ENCODE measurements around the gene PADI3. TPM values are rescaled to one million over a fixed set of nuclear protein-coding genes. Genes with fewer than 3 reads are reported as not detected.

The PADI3 gene, protein sequence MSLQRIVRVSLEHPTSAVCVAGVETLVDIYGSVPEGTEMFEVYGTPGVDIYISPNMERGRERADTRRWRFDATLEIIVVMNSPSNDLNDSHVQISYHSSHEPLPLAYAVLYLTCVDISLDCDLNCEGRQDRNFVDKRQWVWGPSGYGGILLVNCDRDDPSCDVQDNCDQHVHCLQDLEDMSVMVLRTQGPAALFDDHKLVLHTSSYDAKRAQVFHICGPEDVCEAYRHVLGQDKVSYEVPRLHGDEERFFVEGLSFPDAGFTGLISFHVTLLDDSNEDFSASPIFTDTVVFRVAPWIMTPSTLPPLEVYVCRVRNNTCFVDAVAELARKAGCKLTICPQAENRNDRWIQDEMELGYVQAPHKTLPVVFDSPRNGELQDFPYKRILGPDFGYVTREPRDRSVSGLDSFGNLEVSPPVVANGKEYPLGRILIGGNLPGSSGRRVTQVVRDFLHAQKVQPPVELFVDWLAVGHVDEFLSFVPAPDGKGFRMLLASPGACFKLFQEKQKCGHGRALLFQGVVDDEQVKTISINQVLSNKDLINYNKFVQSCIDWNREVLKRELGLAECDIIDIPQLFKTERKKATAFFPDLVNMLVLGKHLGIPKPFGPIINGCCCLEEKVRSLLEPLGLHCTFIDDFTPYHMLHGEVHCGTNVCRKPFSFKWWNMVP
- not detected for total RNA-seq
- not detected for total RNA-seq (2013)

DNA sequence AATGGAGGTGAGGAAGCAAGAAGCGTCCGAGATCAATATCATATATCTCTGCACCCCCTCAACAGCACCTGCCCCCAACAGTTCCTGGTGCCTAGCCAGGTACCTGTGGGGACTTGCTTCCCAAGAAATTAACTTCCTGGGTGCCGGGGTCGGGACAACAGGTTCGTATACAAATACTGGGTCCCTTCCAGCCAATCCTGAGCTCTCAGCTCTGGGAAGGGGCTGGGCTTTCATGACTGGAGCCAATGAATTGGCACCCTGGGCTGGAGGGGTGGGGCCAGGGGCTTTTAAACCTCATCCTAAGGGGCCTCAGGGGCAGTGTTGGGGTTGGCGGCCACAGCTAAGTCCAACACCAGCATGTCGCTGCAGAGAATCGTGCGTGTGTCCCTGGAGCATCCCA, at the start of gene PADI3:
TSS of gene PADI3 (plus strand) at position 318 of the 400 bp plus-strand sequence. CDS start at position 358, 40 bp downstream.
- no peaks in the 10 kb centered on the region for H3K9me3 Mint-ChIP-seq
- Histone ChIP-seq H3K36me3 (ENCODE audit: control insufficient read depth, insufficient read depth, low read length) (no peaks in the 10 kb centered on the region), H3K4me3 (ENCODE audit: low read length) (no peak within 1 kb of the TSS), H3K27me3 (ENCODE audit: control insufficient read depth, insufficient read depth, low read length) (peaks cover 2% of the 10 kb centered on the region), H3K4me1 (ENCODE audit: control insufficient read depth, insufficient read depth, low read length) (no peaks in the 10 kb centered on the region), H3K27ac (ENCODE audit: low read length) (no peak within 1 kb of the TSS), H3K9me3 (ENCODE audit: control insufficient read depth, insufficient read depth, low read length) (no peaks in the 10 kb centered on the region)
- WGBS (ENCODE audit: insufficient coverage) = 93% methylated on average over 9 of the region's 9 CpGs
- H3K36me3 Mint-ChIP-seq = no peaks in the 10 kb centered on the region
- no peak within 1 kb of the TSS for H3K4me3 Mint-ChIP-seq
- no peak within 1 kb of the TSS for H3K27ac Mint-ChIP-seq
- TF ChIP-seq, protein P1, sequence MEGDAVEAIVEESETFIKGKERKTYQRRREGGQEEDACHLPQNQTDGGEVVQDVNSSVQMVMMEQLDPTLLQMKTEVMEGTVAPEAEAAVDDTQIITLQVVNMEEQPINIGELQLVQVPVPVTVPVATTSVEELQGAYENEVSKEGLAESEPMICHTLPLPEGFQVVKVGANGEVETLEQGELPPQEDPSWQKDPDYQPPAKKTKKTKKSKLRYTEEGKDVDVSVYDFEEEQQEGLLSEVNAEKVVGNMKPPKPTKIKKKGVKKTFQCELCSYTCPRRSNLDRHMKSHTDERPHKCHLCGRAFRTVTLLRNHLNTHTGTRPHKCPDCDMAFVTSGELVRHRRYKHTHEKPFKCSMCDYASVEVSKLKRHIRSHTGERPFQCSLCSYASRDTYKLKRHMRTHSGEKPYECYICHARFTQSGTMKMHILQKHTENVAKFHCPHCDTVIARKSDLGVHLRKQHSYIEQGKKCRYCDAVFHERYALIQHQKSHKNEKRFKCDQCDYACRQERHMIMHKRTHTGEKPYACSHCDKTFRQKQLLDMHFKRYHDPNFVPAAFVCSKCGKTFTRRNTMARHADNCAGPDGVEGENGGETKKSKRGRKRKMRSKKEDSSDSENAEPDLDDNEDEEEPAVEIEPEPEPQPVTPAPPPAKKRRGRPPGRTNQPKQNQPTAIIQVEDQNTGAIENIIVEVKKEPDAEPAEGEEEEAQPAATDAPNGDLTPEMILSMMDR (IDR thresholded peaks at IDR 0.05) = no peak
- H3K27me3 Mint-ChIP-seq (ENCODE audit: low read depth in 2 of 2) = peaks cover 10 to 12% of the 10 kb centered on the region in 2 donors
- intact Hi-C loops (cut with micrococcal nuclease) = no loop called here
- no peaks in the 10 kb centered on the region for H3K4me1 Mint-ChIP-seq
- DNase-seq (no peak), ATAC-seq (no peak)

DNA sequence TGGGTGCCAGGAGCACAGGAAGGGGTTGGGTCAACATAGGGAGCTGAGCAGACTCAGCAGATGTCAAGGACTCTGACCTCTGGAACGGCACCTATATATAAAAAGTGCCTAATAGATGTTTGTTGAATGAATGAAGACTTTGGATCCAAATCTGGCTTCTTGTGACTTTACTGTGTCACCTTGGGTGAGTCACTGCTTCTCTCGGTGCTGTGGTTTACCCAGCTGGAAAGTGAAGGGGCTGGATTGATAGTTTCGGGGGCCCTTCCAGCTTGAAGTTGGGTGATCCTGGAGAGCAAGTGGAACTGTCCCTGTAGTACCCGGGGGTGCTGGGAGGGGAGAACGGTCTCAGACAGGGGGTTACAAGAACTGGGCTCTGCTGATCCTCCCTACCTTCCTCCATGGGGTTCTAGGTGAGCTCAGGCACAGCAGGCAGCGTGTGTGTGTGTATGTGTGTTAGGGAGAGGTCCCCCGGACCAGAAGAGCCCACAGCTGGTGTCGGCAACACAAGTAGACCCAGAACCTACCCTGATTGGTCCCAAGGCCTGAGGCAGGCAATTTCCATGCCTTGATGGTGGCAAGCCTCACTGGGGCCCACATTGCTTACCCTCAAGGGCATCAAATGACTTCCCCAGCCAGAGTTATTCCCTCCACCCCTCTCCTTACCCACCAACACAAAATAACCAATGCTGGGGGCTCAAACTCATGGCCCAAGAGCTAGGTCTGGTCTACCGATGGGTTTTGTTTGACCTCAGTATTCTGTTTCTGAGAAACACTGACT, 49.4 kb upstream of the PADI3 start:
- Mint-ChIP-seq H3K9me3 (no peaks in the 10 kb centered on the region), H3K27me3 (ENCODE audit: low read depth in 2 of 2) (peaks cover 13 to 14% of the 10 kb centered on the region in 2 donors), H3K4me1 (peaks cover 0 to 9% of the 10 kb centered on the region in 2 donors), H3K4me3 (no peak overlapping the region), H3K27ac (no peak overlapping the region), H3K36me3 (no peaks in the 10 kb centered on the region)
- Histone ChIP-seq H3K4me3 (ENCODE audit: low read length) (no peak overlapping the region), H3K27ac (ENCODE audit: low read length) (no peak overlapping the region), H3K36me3 (ENCODE audit: control insufficient read depth, insufficient read depth, low read length) (no peaks in the 10 kb centered on the region), H3K9me3 (ENCODE audit: control insufficient read depth, insufficient read depth, low read length) (no peaks in the 10 kb centered on the region), H3K4me1 (ENCODE audit: control insufficient read depth, insufficient read depth, low read length) (peaks cover 10% of the 10 kb centered on the region), H3K27me3 (ENCODE audit: control insufficient read depth, insufficient read depth, low read length) (no peaks in the 10 kb centered on the region)
- no peak for ATAC-seq
- TF ChIP-seq, protein P1 (IDR thresholded peaks at IDR 0.05) = no peak
- intact Hi-C loops (cut with micrococcal nuclease) = no loop called here
- WGBS (ENCODE audit: insufficient coverage) = 85% methylated on average over 9 of the region's 9 CpGs
- no peak for DNase-seq

DNA sequence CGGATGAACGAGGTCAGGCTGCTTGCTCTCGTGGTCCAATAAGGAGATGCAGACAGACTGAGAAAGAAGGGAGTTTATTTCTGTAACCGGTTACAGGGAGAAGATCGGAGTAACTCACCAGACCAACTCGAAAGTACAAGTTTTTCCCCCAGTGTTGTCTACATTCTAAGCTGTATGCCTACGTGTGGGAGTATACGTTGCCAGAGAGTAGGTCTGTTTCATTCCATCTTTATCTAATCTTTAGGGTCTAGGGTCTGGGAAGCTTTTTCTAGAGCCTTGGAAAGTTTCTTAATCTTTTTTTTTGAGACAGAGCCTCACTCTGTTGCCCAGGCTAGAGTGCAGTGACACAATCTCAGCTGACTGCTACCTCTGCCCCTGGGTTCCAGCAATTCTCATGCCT, 48.7 kb upstream of the PADI3 start:
- H3K4me1 ChIP-seq (ENCODE audit: control insufficient read depth, insufficient read depth, low read length) = peaks cover 10% of the 10 kb centered on the region
- no peaks in the 10 kb centered on the region for H3K36me3 Mint-ChIP-seq
- H3K4me3 ChIP-seq (ENCODE audit: low read length) = no peak overlapping the region
- H3K27me3 ChIP-seq (ENCODE audit: control insufficient read depth, insufficient read depth, low read length) = no peaks in the 10 kb centered on the region
- intact Hi-C loops (cut with micrococcal nuclease) = no loop called here
- TF ChIP-seq, protein P1 (IDR thresholded peaks at IDR 0.05) = no peak
- H3K27me3 Mint-ChIP-seq (ENCODE audit: low read depth in 2 of 2) = peaks cover 12 to 22% of the 10 kb centered on the region in 2 donors
- no peaks in the 10 kb centered on the region for H3K9me3 ChIP-seq (ENCODE audit: control insufficient read depth, insufficient read depth, low read length)
- no peak overlapping the region for H3K27ac Mint-ChIP-seq
- H3K27ac ChIP-seq (ENCODE audit: low read length) = no peak overlapping the region
- no peak for DNase-seq
- no peak overlapping the region for H3K4me3 Mint-ChIP-seq
- no peaks in the 10 kb centered on the region for H3K36me3 ChIP-seq (ENCODE audit: control insufficient read depth, insufficient read depth, low read length)
- no peak for ATAC-seq
- H3K9me3 Mint-ChIP-seq = no peaks in the 10 kb centered on the region
- WGBS (ENCODE audit: insufficient coverage) = 95% methylated on average over 8 of the region's 8 CpGs
- H3K4me1 Mint-ChIP-seq = peaks cover 0 to 10% of the 10 kb centered on the region in 2 donors

All from natural killer cell (primary cell).